Panc1 (cell line): ENCODE results near the gene MTARC2.

Source experiments
- CTCF ChIP-seq: fragments of 450-650 bp; IDR thresholded peaks from 2 replicates; pipeline ENCODE4 v1.5.1; 2017; ENCODE audit warnings: mild to moderate bottlenecking
- POLR2AphosphoS5 ChIP-seq: IDR thresholded peaks from 2 replicates; pipeline ENCODE4 v1.6.1; 2012; ENCODE audit warnings: mild to moderate bottlenecking, low read depth, low read length, moderate library complexity
- REST ChIP-seq, 2 experiments: IDR thresholded peaks; 2 replicates each; pipeline ENCODE4 v1.6.1; 2011 to 2012; ENCODE audit warnings: low read depth in 2 of 2, control low read depth in 1 of 2, low read length in 1 of 2, mild to moderate bottlenecking in 1 of 2, moderate library complexity in 1 of 2; ENCODE audit not compliant: insufficient read depth in 1 of 2
- SIN3A ChIP-seq: IDR thresholded peaks from 2 replicates; pipeline ENCODE4 v1.6.1; 2012; ENCODE audit warnings: low read depth, mild to moderate bottlenecking, low read length, moderate library complexity, borderline replicate concordance; ENCODE audit not compliant: insufficient read depth

GRCh38 chr1:220809187-220809550 lies 61.0 kb downstream of the MTARC2 start:
- TF ChIP-seq CTCF: no peak
- no peak for TF ChIP-seq POLR2AphosphoS5
- TF ChIP-seq REST (IDR thresholded peaks at IDR 0.05; ENCODE audit: insufficient read depth in 1 of 2, low read depth in 2 of 2, low read length in 1 of 2): no peak
- no peak for TF ChIP-seq SIN3A
